ENCODE results near the gene BYSL.

- no peak for TF ChIP-seq CTCF (IDR thresholded peaks at IDR 0.05; ENCODE audit: low read depth, low read length, missing input control)
- TF ChIP-seq RAD21 (IDR thresholded peaks at IDR 0.05): no peak
- no peak for TF ChIP-seq SP1 (IDR thresholded peaks at IDR 0.05)
- no peak for TF ChIP-seq GABPA (IDR thresholded peaks at IDR 0.05 in 1 of 2, conservative IDR thresholded peaks at IDR 0.05 in 1 of 2)
- no peak for TF ChIP-seq ZBTB33 (IDR thresholded peaks at IDR 0.05)
These were observed 11.6 kb upstream of the BYSL start for GRCh38 chr6:41909727-41910126.

Data from liver (tissue), 3 donors.